Left lung (tissue), 10 donors: ENCODE data around the gene AQP12A. TPM values are rescaled to one million over a fixed set of nuclear protein-coding genes. Genes with fewer than 3 reads are reported as not detected.

Source experiments
- ATAC-seq: fragments of 200-7000 bp; cut with Tn5 transposase; one replicate; pipeline ENCODE4 v1.9.1; 2020; ENCODE audit warnings: moderate library complexity
- DNase-seq, 4 donors: peaks; one replicate each; pipeline ENCODE4 v3.0.0-alpha.2; 2013 to 2020
- H3K27ac ChIP-seq, 2 donors: fragments of 200-600 bp; sonication (generic) in 1 of 2; one replicate each; pipeline versions ENCODE4 v1.5.0 to v1.8.0; 2020 to 2021
- H3K27me3 ChIP-seq, 2 donors: fragments of 200-600 bp; sonication (generic) in 1 of 2; one replicate each; pipeline versions ENCODE4 v1.5.0 to v1.8.0; 2020 to 2021
- H3K36me3 ChIP-seq, 2 donors: fragments of 200-600 bp; sonication (generic) in 1 of 2; one replicate each; pipeline versions ENCODE4 v1.5.0 to v1.8.0; 2020 to 2021
- H3K4me1 ChIP-seq, 2 donors: fragments of 200-600 bp; one replicate each; pipeline ENCODE4 v1.8.0; 2021
- H3K4me3 ChIP-seq, 2 donors: fragments of 200-600 bp; sonication (generic) in 1 of 2; one replicate each; pipeline versions ENCODE4 v1.5.0 to v1.8.0; 2020 to 2021; ENCODE audit warnings: mild to moderate bottlenecking in 1 of 2
- H3K9me3 ChIP-seq, 2 donors: fragments of 200-600 bp; sonication (generic) in 1 of 2; one replicate each; pipeline versions ENCODE4 v1.5.0 to v1.8.0; 2020 to 2021
- intact Hi-C, 2 donors: fragments of 100-400 bp; cut with DNase I; formaldehyde crosslinking; loops; one replicate each; pipeline versions ENCODE4 v1.11.2 to v1.14.2; 2022
- polyA plus RNA-seq, 6 donors: library from polyadenylated mRNA; unstranded; fragments of 120-200 nt; gene quantifications; one replicate each; pipeline ENCODE4 v1.2.1, GENCODE V29; 2013; ENCODE audit not compliant: insufficient read length in 6 of 6
- total RNA-seq, 2 donors: library from RNA; stranded (reverse); fragmentation: NEBNext Ultra II Directional; extraction: Animal tissue kit (Norgen Biotek cat#: 25700); gene quantifications; one replicate each; pipeline ENCODE4 v1.2.1, GENCODE V29; 2021
- TF ChIP-seq, protein P1 (sequence below), 2 donors: fragments of 200-600 bp; sonication (generic) in 1 of 2; IDR thresholded peaks; one replicate each; pipeline versions ENCODE4 v1.5.0 to v1.8.0; 2021; ENCODE audit warnings: antibody characterized with exemption in 2 of 2
- donor health status: DM: no; HTN: yes; CAD: no.
- donor health status: DM: no; HTN: no; CAD: no.

AQP12A gene
- total and polyA plus RNA-seq, 8 donors = not detected

DNA sequence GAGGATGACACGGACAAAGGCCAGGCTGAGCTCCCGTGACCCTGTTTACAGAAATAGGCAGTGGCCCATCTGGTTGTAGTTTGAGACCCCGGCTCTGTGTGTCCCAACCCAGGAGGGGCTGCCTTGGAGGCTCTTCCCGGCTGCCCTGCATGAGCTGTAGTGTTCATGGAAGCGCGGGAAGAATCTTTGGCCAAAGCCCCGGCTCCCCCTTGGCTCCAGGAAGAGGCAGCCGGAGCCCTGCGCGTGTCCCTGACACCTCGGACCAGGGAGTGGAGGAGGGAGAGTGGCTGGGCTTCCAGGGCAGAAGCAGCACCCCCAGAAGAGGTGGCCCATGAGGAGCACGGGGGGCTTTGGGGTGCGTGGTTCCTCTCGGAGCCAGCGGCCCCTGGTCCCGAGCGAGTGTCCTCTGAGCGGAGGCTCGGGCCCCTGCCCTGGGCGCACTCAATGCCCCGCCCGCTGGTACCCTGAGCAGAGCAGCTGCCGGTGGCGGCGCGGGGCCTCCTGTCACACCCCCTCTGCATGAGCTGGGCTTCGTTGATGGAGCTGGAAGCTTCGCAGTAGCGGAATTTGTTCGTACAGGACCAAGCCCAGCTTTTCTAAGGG lies 44.7 kb upstream of the AQP12A start:
- Histone ChIP-seq H3K4me3 (no peak overlapping the region), H3K36me3 (no peaks in the 10 kb centered on the region), H3K27ac (no peak overlapping the region), H3K27me3 (peaks cover 10 to 86% of the 10 kb centered on the region in 2 donors), H3K4me1 (no peaks in the 10 kb centered on the region), H3K9me3 (peaks cover 0 to 2% of the 10 kb centered on the region in 2 donors)
- intact Hi-C loops = no loop called here
- ATAC-seq = no peak
- DNase-seq = peak in 1 of 4 donors; percentile 61
- TF ChIP-seq, protein P1, sequence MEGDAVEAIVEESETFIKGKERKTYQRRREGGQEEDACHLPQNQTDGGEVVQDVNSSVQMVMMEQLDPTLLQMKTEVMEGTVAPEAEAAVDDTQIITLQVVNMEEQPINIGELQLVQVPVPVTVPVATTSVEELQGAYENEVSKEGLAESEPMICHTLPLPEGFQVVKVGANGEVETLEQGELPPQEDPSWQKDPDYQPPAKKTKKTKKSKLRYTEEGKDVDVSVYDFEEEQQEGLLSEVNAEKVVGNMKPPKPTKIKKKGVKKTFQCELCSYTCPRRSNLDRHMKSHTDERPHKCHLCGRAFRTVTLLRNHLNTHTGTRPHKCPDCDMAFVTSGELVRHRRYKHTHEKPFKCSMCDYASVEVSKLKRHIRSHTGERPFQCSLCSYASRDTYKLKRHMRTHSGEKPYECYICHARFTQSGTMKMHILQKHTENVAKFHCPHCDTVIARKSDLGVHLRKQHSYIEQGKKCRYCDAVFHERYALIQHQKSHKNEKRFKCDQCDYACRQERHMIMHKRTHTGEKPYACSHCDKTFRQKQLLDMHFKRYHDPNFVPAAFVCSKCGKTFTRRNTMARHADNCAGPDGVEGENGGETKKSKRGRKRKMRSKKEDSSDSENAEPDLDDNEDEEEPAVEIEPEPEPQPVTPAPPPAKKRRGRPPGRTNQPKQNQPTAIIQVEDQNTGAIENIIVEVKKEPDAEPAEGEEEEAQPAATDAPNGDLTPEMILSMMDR (IDR thresholded peaks at IDR 0.05) = no peak

- intact Hi-C loops = no loop called here
- peaks cover 10 to 88% of the 10 kb centered on the region in 2 donors for H3K27me3 ChIP-seq
- H3K27ac ChIP-seq = no peak overlapping the region
- no peak overlapping the region for H3K4me3 ChIP-seq
- DNase-seq (peak in 1 of 4 donors; percentile 39), ATAC-seq (no peak)
- H3K4me1 ChIP-seq = no peaks in the 10 kb centered on the region
- H3K9me3 ChIP-seq = peaks cover 0 to 2% of the 10 kb centered on the region in 2 donors
- TF ChIP-seq, protein P1 (IDR thresholded peaks at IDR 0.05) = no peak
- no peaks in the 10 kb centered on the region for H3K36me3 ChIP-seq
Measured at GRCh38 chr2:240647503-240648154, 44.0 kb upstream of the AQP12A start.

GRCh38 chr2:240648155-240648649 lies 43.5 kb upstream of the AQP12A start:
- TF ChIP-seq, protein P1 (IDR thresholded peaks at IDR 0.05) = no peak
- Histone ChIP-seq H3K27ac (no peak overlapping the region), H3K36me3 (no peaks in the 10 kb centered on the region), H3K27me3 (peaks cover 10 to 88% of the 10 kb centered on the region in 2 donors), H3K9me3 (peaks cover 0 to 2% of the 10 kb centered on the region in 2 donors), H3K4me1 (no peaks in the 10 kb centered on the region), H3K4me3 (no peak overlapping the region)
- peak in 1 of 4 donors; percentile 50 for DNase-seq
- intact Hi-C loops = no loop called here
- ATAC-seq = no peak

DNA sequence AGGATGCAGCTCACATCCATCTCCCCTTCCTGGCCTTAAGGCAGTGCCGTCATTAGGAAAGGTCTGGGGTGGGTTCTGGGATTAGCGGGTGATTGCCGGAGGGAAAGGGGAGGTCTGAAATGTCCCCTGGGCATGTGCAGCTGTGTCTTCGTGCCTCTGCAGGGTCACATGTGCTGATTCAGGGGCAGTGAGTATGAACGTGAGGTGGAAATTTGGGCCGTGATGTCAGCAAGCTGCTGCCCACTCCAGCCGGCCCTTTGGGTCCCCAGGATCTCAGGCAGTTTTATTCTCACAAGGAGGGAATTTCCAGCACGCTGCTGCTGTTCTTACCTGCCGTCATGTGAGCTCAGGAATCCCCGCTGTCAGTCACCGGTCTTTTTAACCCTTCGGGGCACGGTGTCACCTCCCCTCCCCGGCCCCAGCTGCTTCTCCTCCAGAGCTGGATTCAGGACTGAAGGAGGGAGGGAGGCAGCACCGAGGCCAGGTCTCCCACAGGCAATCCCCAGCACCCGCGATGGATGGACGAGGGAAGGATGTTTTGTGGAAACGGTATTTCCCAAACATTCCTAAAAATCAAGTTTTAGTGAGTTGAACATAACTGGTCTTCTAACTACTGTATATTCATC lies 42.9 kb upstream of the AQP12A start:
- Histone ChIP-seq H3K4me3 (no peak overlapping the region), H3K27me3 (peaks cover 10 to 85% of the 10 kb centered on the region in 2 donors), H3K9me3 (peaks cover 0 to 2% of the 10 kb centered on the region in 2 donors), H3K4me1 (no peaks in the 10 kb centered on the region), H3K36me3 (no peaks in the 10 kb centered on the region), H3K27ac (no peak overlapping the region)
- no peak for DNase-seq
- intact Hi-C loops = no loop called here
- TF ChIP-seq, protein P1 (IDR thresholded peaks at IDR 0.05) = no peak
- no peak for ATAC-seq

DNA sequence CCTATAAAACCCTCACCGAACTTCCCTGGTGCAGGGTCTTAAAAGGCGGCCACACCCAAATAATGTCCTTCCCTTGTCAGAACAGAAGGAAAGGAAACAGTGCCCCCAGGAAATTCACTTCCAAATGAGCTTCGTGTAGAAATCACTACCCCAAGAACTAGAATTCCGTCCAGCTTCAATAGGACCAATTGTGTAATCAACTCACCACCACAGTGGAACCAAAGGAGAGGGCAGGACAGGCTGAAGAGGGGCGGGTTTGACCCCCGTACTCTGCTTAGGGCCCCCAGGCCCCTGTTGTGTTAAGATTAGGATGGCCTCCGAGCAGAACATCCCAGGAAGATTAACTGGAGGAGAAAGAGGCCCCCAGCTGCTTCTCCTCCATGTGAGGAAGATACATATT lies 42.3 kb upstream of the AQP12A start:
- no peak overlapping the region for H3K4me3 ChIP-seq
- no peaks in the 10 kb centered on the region for H3K4me1 ChIP-seq
- ATAC-seq = no peak
- peaks cover 10 to 86% of the 10 kb centered on the region in 2 donors for H3K27me3 ChIP-seq
- H3K27ac ChIP-seq = no peak overlapping the region
- TF ChIP-seq, protein P1 (IDR thresholded peaks at IDR 0.05) = no peak
- intact Hi-C loops = no loop called here
- peaks cover 0 to 2% of the 10 kb centered on the region in 2 donors for H3K9me3 ChIP-seq
- no peak for DNase-seq
- no peaks in the 10 kb centered on the region for H3K36me3 ChIP-seq
